Measurements from ENCODE around the gene PCSK1.
"Not testable (repeated sequence)": the region's sequence is repeated elsewhere in the genome, so short reads cannot be mapped to it uniquely, and the experiment has no call there.

Gene PCSK1

DNA sequence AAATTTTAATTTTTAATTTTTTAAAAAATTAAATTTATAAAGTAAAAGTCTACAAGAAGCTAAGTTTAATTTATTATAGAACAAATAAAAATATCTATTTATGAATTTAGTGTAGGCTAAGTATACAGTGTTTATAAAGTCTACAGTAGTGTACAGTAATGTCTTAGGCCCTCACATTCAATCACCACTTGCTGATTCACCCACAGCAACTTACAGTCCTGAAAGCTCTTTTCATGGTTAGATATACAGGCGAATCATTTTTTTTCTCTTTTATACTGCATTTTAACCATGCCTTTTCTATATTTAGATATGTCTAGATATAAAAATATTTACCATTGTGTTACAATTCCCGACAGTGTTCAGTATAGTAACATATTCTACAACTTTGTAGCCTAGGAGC lies 55.9 kb downstream of the PCSK1 start:
- no peak for DNase-seq (ENCODE audit: low read depth)
- TF ChIP-seq, protein P1, sequence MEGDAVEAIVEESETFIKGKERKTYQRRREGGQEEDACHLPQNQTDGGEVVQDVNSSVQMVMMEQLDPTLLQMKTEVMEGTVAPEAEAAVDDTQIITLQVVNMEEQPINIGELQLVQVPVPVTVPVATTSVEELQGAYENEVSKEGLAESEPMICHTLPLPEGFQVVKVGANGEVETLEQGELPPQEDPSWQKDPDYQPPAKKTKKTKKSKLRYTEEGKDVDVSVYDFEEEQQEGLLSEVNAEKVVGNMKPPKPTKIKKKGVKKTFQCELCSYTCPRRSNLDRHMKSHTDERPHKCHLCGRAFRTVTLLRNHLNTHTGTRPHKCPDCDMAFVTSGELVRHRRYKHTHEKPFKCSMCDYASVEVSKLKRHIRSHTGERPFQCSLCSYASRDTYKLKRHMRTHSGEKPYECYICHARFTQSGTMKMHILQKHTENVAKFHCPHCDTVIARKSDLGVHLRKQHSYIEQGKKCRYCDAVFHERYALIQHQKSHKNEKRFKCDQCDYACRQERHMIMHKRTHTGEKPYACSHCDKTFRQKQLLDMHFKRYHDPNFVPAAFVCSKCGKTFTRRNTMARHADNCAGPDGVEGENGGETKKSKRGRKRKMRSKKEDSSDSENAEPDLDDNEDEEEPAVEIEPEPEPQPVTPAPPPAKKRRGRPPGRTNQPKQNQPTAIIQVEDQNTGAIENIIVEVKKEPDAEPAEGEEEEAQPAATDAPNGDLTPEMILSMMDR (conservative IDR thresholded peaks at IDR 0.05; ENCODE audit: low read depth, low read length), result no peak

DNA sequence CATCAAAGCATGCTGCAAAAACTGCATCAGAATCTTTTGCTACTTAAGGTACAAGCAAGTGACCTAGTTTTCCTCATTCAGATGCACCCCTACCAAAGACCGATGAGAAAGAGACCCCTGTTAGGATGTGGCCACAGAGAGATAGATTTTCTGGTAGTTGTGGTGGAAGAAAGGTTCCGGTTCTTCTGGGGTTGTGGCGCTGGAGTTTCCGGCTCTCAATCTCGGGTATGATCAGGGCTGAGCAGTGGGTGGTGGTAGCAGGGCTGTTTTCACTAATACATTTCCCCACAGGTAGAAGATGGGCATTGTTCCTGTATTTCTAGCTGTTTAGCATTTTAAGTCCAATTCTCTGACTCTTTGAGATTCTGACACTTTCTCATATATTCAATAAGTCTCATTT lies 58.4 kb downstream of the PCSK1 start:
- H3K4me3 ChIP-seq (ENCODE audit: low read depth, low read length), result no peak overlapping the region
- no peak for DNase-seq (ENCODE audit: low read depth)
- TF ChIP-seq, protein P1 (conservative IDR thresholded peaks at IDR 0.05; ENCODE audit: low read depth, low read length), result no peak

More for the DNA sequence above, 55.9 kb downstream of the PCSK1 start:
- no peak overlapping the region for H3K4me3 ChIP-seq (ENCODE audit: low read depth, low read length)

DNA sequence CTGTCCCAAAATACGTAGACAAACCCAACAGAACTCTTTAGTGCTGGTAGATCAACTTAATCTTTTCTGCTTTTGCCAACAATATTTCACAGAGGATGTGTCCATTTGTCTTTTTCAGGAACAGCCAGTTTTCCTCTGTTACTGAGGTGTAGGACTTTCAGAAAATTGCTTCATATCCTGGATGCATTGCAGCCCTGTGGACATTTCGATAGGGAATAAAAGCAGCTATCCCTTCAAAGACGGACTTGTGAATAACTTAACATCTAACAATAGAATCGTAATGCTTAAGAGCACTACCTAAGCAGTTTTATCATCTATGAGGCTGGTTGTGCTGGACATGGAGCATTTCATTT lies 59.7 kb downstream of the PCSK1 start:
- TF ChIP-seq, protein P1 (conservative IDR thresholded peaks at IDR 0.05; ENCODE audit: low read depth, low read length), result no peak
- no peak overlapping the region for H3K4me3 ChIP-seq (ENCODE audit: low read depth, low read length)
- no peak for DNase-seq (ENCODE audit: low read depth)

DNA sequence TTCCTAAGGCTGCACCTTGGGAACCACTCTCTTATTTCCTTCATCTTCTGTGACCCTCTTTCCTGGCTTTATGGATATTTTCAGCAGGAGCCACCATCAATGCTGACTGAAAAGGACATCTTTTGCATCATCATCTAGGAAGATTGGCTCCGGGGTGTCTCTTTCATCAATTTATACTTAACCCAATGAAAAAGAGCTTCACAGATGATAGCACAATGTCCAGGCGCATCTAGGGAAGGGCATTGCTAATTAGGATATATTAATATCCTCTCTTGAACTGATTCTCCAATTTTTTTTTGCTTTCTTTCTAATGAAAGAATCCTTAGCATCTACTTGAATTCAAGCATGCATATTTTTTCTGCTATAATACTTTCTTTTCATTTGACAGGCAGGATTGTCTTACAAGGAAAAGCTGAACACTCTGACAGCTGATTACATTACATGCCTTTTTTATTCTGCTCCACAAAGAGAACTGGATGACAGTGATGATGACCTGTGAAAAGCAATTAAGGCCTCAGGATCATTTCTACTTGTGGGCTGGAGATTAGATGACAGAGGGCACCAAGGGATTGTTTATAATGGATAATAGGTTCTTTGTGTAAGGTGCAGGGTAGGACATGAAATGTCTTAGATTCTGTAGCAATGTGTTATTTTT lies 60.2 kb downstream of the PCSK1 start:
- no peak for DNase-seq (ENCODE audit: low read depth)
- TF ChIP-seq, protein P1 (conservative IDR thresholded peaks at IDR 0.05; ENCODE audit: low read depth, low read length), result no peak
- H3K4me3 ChIP-seq (ENCODE audit: low read depth, low read length), result no peak overlapping the region

DNA sequence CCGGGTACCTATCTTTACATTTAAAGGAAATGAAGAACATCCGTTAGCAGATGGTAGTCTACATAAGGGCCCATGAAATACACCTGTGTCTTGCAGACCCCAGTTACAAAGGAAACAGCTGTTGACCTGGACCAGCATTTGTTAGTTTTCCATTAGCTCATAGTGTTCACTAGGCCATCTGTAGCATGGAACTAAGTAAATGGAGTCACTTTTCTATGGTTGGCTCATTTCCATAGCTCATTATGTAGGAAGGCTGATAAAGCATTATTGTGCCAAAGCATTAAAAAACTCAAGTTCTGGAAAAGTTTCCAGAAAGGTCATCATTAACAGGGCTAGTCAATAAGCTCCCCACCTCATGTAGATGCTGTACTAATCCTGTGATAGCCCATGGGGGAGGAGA lies 62.1 kb downstream of the PCSK1 start:
- no peak overlapping the region for H3K4me3 ChIP-seq (ENCODE audit: low read depth, low read length)
- no peak for DNase-seq (ENCODE audit: low read depth)
- TF ChIP-seq, protein P1 (conservative IDR thresholded peaks at IDR 0.05; ENCODE audit: low read depth, low read length), result no peak

DNA sequence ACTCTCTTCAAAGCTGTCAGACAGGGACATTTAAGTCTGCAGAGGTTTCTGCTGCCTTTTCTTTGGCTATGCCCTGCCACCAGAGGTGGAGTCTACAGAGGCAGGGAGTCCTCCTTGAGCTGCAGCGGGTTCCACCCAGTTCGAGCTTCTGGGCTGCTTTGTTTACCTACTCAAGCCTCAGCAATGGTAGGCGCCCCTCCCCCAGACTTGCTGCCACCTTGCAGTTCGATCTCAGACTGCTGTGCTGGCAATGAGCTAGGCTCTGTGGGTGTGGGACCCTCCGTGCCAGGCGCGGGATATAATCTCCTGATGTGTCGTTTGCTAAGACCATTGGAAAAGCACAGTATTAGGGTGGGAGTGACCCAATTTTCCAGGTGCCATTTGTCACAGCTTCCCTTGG lies 65.7 kb downstream of the PCSK1 start:
- not testable (repeated sequence) for DNase-seq (ENCODE audit: low read depth); H3K4me3 ChIP-seq (ENCODE audit: low read depth, low read length)

DNA sequence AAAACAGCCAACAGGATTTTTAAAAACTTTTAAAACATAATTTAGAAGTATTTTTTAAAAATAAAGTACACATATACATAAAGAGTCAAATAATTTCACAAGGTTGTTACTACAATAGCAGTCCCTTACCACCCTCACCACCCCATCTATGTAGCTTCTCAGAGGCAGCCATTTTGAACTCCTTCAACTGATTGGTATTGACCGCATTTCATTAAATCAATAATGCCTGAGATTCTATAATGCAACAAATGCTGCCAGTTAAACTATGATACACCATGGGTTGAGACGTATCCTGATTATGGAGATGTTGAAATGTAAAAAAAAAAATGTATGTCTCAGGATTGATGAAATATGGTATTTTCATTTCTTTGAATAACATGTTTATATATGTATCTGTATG lies 78.8 kb downstream of the PCSK1 start:
- TF ChIP-seq, protein P1 (conservative IDR thresholded peaks at IDR 0.05; ENCODE audit: low read depth, low read length), result no peak
- DNase-seq (ENCODE audit: low read depth), result no peak
- no peak overlapping the region for H3K4me3 ChIP-seq (ENCODE audit: low read depth, low read length)
